Loucy (cell line): ENCODE data around the gene NALCN.

ENCODE experiments used
- CTCF ChIP-seq: fragments of 200-600 bp; sonication (generic); conservative IDR thresholded peaks from 2 replicates; pipeline ENCODE4 v1.5.1; 2014; ENCODE audit warnings: mild to moderate bottlenecking, antibody characterized with exemption, low read length
- EZH2phosphoT487 ChIP-seq: fragments of 200-600 bp; IDR thresholded peaks from 2 replicates; pipeline ENCODE4 v1.6.1; 2018; ENCODE audit warnings: antibody characterized with exemption, mild to moderate bottlenecking, moderate library complexity, borderline replicate concordance

GRCh38 chr13:101080616-101081015 lies 335.7 kb downstream of the NALCN start:
- TF ChIP-seq CTCF = no peak
- TF ChIP-seq EZH2phosphoT487 = no peak
